SU-DHL-6 (cell line): Measurements from ENCODE around the gene FAM171A1.

Experiments
- EZH2phosphoT487 ChIP-seq: fragments of 200-600 bp; sonication (generic), shearing (Covaris generic); conservative IDR thresholded peaks from 2 replicates; pipeline ENCODE4 v1.6.1; 2018; ENCODE audit warnings: mild to moderate bottlenecking, antibody characterized with exemption, low read length, moderate library complexity, mixed read lengths
- TF ChIP-seq, protein P1 (sequence below): fragments of 200-600 bp; sonication (generic); IDR thresholded peaks from one replicate; pipeline ENCODE4 v1.5.1; 2017; ENCODE audit warnings: antibody characterized with exemption, mild to moderate bottlenecking, low read length, moderate library complexity; ENCODE audit not compliant: insufficient read depth, poor library complexity, severe bottlenecking

DNA sequence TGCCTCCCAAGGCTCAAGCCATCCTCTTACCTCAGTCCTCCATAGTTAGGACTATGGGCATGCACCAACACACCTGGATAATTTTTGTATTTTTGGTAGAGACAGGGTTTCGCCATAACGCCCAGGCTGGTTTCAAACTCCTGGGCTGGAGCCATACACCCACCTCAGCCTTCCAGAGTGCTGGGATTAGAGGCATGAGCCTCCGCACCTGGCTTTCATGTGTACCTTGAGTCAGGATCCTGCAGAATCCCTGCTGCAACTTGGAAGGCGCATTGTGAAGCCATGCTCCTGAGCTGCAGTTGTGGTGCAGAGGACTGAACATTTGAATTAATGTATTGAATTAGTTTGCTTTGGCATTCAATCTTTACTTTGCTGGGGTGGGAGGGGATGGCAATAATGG lies 173.2 kb downstream of the FAM171A1 start:
- TF ChIP-seq, protein P1, sequence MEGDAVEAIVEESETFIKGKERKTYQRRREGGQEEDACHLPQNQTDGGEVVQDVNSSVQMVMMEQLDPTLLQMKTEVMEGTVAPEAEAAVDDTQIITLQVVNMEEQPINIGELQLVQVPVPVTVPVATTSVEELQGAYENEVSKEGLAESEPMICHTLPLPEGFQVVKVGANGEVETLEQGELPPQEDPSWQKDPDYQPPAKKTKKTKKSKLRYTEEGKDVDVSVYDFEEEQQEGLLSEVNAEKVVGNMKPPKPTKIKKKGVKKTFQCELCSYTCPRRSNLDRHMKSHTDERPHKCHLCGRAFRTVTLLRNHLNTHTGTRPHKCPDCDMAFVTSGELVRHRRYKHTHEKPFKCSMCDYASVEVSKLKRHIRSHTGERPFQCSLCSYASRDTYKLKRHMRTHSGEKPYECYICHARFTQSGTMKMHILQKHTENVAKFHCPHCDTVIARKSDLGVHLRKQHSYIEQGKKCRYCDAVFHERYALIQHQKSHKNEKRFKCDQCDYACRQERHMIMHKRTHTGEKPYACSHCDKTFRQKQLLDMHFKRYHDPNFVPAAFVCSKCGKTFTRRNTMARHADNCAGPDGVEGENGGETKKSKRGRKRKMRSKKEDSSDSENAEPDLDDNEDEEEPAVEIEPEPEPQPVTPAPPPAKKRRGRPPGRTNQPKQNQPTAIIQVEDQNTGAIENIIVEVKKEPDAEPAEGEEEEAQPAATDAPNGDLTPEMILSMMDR, result no peak
- no peak for TF ChIP-seq EZH2phosphoT487
